ENCODE results near the gene CTCFL. TPM values are rescaled to one million over a fixed set of nuclear protein-coding genes. Genes with fewer than 3 reads are reported as not detected.

Gene CTCFL
- total RNA-seq, 1 experiment from 2014 or later: 0.42 TPM

Other genes starting within 250 kb of the CTCFL start
- not detected in 2 replicates for gene SPO11, start 195.3 kb downstream of the CTCFL start, total RNA-seq (2014; rRNA removed; shearing (Covaris generic))
- gene RAE1, start 173.9 kb downstream of the CTCFL start, total RNA-seq (2014; rRNA removed; shearing (Covaris generic)): 59.0 and 62.6 TPM in 2 replicates
- 12.8 and 13.7 TPM in 2 replicates for gene RBM38, start 133.7 kb downstream of the CTCFL start, total RNA-seq (2014; rRNA removed; shearing (Covaris generic))
- 0.32 TPM in 1 of 2 replicates, not detected in the other for gene PCK1, start 36.0 kb upstream of the CTCFL start, total RNA-seq (2014; rRNA removed; shearing (Covaris generic))
- 0.16 TPM in 1 of 2 replicates, not detected in the other for gene ZBP1, start 95.3 kb upstream of the CTCFL start, total RNA-seq (2014; rRNA removed; shearing (Covaris generic))
- gene PMEPA1, start 184.9 kb upstream of the CTCFL start, total RNA-seq (2014; rRNA removed; shearing (Covaris generic)): 2.4 and 5.7 TPM in 2 replicates